Fibroblast of lung (primary cell): ENCODE measurements around the gene FBXL17.

ENCODE experiments used
- EZH2 ChIP-seq: IDR thresholded peaks from 2 replicates; pipeline ENCODE4 v1.5.1; 2012; ENCODE audit warnings: low read length, control low read depth, mild to moderate bottlenecking; ENCODE audit errors: missing control alignments
- TF ChIP-seq, protein P1 (sequence below), 2 donors: IDR thresholded peaks in 1 of 2; conservative IDR thresholded peaks in 1 of 2; 1 replicate in 1 of 2; 2 replicates in 1 of 2; pipeline ENCODE4 v1.5.1; 2011 to 2012; ENCODE audit warnings: low read length in 2 of 2, control low read depth in 1 of 2, inconsistent platforms in 1 of 2, low read depth in 1 of 2, mild to moderate bottlenecking in 1 of 2

- TF ChIP-seq, protein P1, sequence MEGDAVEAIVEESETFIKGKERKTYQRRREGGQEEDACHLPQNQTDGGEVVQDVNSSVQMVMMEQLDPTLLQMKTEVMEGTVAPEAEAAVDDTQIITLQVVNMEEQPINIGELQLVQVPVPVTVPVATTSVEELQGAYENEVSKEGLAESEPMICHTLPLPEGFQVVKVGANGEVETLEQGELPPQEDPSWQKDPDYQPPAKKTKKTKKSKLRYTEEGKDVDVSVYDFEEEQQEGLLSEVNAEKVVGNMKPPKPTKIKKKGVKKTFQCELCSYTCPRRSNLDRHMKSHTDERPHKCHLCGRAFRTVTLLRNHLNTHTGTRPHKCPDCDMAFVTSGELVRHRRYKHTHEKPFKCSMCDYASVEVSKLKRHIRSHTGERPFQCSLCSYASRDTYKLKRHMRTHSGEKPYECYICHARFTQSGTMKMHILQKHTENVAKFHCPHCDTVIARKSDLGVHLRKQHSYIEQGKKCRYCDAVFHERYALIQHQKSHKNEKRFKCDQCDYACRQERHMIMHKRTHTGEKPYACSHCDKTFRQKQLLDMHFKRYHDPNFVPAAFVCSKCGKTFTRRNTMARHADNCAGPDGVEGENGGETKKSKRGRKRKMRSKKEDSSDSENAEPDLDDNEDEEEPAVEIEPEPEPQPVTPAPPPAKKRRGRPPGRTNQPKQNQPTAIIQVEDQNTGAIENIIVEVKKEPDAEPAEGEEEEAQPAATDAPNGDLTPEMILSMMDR (conservative IDR thresholded peaks at IDR 0.05 in 1 of 2, IDR thresholded peaks at IDR 0.05 in 1 of 2; ENCODE audit: low read depth in 1 of 2, low read length in 2 of 2), result no peak
- TF ChIP-seq EZH2, result no peak
These were observed 9.5 kb downstream of the FBXL17 start for GRCh38 chr5:108372369-108372768.
